Measurements from ENCODE around the gene KLRG1. TPM values are rescaled to one million over a fixed set of nuclear protein-coding genes. Genes with fewer than 3 reads are reported as not detected.

The KLRG1 gene
- total and polyA plus RNA-seq, 4 donors: 4.5 to 9.4 (median 6.0) TPM

- peaks cover 16% of the 10 kb centered on the region for H3K9me3 ChIP-seq (ENCODE audit: control insufficient read depth, insufficient read depth, low read length)
- H3K4me1 ChIP-seq (ENCODE audit: control insufficient read depth, insufficient read depth, low read length): no peaks in the 10 kb centered on the region
- DNase-seq (ENCODE audit: low read depth in 4 of 6, low spot score in 6 of 6): no peak
- H3K4me3 ChIP-seq (ENCODE audit: low read depth, low read length): no peak overlapping the region
- H3K36me3 ChIP-seq (ENCODE audit: control insufficient read depth, insufficient read depth, low read length): no peaks in the 10 kb centered on the region
- H3K27me3 ChIP-seq (ENCODE audit: control insufficient read depth, insufficient read depth, low read length): no peaks in the 10 kb centered on the region
- no peak overlapping the region for H3K27ac ChIP-seq (ENCODE audit: low read depth, low read length)
- WGBS (ENCODE audit: insufficient coverage): no CpG with 5 or more reads among the region's 1 CpG
Observed at GRCh38 chr12:8970432-8970831, 18.9 kb upstream of the KLRG1 start.

GRCh38 chr12:8980137-8980536, 9.2 kb upstream of the KLRG1 start:
- DNase-seq (ENCODE audit: low read depth in 4 of 6, low spot score in 6 of 6): no peak
- H3K9me3 ChIP-seq (ENCODE audit: control insufficient read depth, insufficient read depth, low read length): peaks cover 4% of the 10 kb centered on the region
- H3K36me3 ChIP-seq (ENCODE audit: control insufficient read depth, insufficient read depth, low read length): no peaks in the 10 kb centered on the region
- no peak overlapping the region for H3K27ac ChIP-seq (ENCODE audit: low read depth, low read length)
- H3K4me1 ChIP-seq (ENCODE audit: control insufficient read depth, insufficient read depth, low read length): no peaks in the 10 kb centered on the region
- 73% methylated on average over 1 of the region's 3 CpGs for WGBS (ENCODE audit: insufficient coverage)
- no peaks in the 10 kb centered on the region for H3K27me3 ChIP-seq (ENCODE audit: control insufficient read depth, insufficient read depth, low read length)
- no peak overlapping the region for H3K4me3 ChIP-seq (ENCODE audit: low read depth, low read length)

GRCh38 chr12:8985213-8985754, 4.1 kb upstream of the KLRG1 start:
- H3K36me3 ChIP-seq (ENCODE audit: control insufficient read depth, insufficient read depth, low read length): no peaks in the 10 kb centered on the region
- H3K4me3 ChIP-seq (ENCODE audit: low read depth, low read length): no peak overlapping the region
- no peak for DNase-seq (ENCODE audit: low read depth in 4 of 6, low spot score in 6 of 6)
- no peak overlapping the region for H3K27ac ChIP-seq (ENCODE audit: low read depth, low read length)
- H3K4me1 ChIP-seq (ENCODE audit: control insufficient read depth, insufficient read depth, low read length): no peaks in the 10 kb centered on the region
- H3K27me3 ChIP-seq (ENCODE audit: control insufficient read depth, insufficient read depth, low read length): no peaks in the 10 kb centered on the region
- WGBS (ENCODE audit: insufficient coverage): no CpG with 5 or more reads among the region's 1 CpG
- peaks cover 2% of the 10 kb centered on the region for H3K9me3 ChIP-seq (ENCODE audit: control insufficient read depth, insufficient read depth, low read length)

- H3K36me3 ChIP-seq (ENCODE audit: control insufficient read depth, insufficient read depth, low read length): no peaks in the 10 kb centered on the region
- H3K4me1 ChIP-seq (ENCODE audit: control insufficient read depth, insufficient read depth, low read length): no peaks in the 10 kb centered on the region
- H3K27ac ChIP-seq (ENCODE audit: low read depth, low read length): no peak overlapping the region
- no peak for DNase-seq (ENCODE audit: low read depth in 4 of 6, low spot score in 6 of 6)
- H3K4me3 ChIP-seq (ENCODE audit: low read depth, low read length): no peak overlapping the region
- H3K9me3 ChIP-seq (ENCODE audit: control insufficient read depth, insufficient read depth, low read length): peaks cover 2% of the 10 kb centered on the region
- H3K27me3 ChIP-seq (ENCODE audit: control insufficient read depth, insufficient read depth, low read length): no peaks in the 10 kb centered on the region
Observed at GRCh38 chr12:8987163-8987562, 2.2 kb upstream of the KLRG1 start.

GRCh38 chr12:8987685-8988084, 1.7 kb upstream of the KLRG1 start:
- no peak overlapping the region for H3K27ac ChIP-seq (ENCODE audit: low read depth, low read length)
- H3K36me3 ChIP-seq (ENCODE audit: control insufficient read depth, insufficient read depth, low read length): no peaks in the 10 kb centered on the region
- H3K4me3 ChIP-seq (ENCODE audit: low read depth, low read length): no peak overlapping the region
- H3K9me3 ChIP-seq (ENCODE audit: control insufficient read depth, insufficient read depth, low read length): peaks cover 2% of the 10 kb centered on the region
- no CpG with 5 or more reads among the region's 1 CpG for WGBS (ENCODE audit: insufficient coverage)
- DNase-seq (ENCODE audit: low read depth in 4 of 6, low spot score in 6 of 6): no peak
- no peaks in the 10 kb centered on the region for H3K4me1 ChIP-seq (ENCODE audit: control insufficient read depth, insufficient read depth, low read length)
- no peaks in the 10 kb centered on the region for H3K27me3 ChIP-seq (ENCODE audit: control insufficient read depth, insufficient read depth, low read length)

GRCh38 chr12:8991371-8992345, 2.3 kb downstream of the KLRG1 start:
- H3K9me3 ChIP-seq (ENCODE audit: control insufficient read depth, insufficient read depth, low read length): no peaks in the 10 kb centered on the region
- no peaks in the 10 kb centered on the region for H3K36me3 ChIP-seq (ENCODE audit: control insufficient read depth, insufficient read depth, low read length)
- WGBS (ENCODE audit: insufficient coverage): 86% methylated on average over 1 of the region's 6 CpGs
- H3K27ac ChIP-seq (ENCODE audit: low read depth, low read length): no peak overlapping the region
- H3K4me3 ChIP-seq (ENCODE audit: low read depth, low read length): no peak overlapping the region
- no peaks in the 10 kb centered on the region for H3K27me3 ChIP-seq (ENCODE audit: control insufficient read depth, insufficient read depth, low read length)
- no peak for DNase-seq (ENCODE audit: low read depth in 4 of 6, low spot score in 6 of 6)
- H3K4me1 ChIP-seq (ENCODE audit: control insufficient read depth, insufficient read depth, low read length): no peaks in the 10 kb centered on the region

- DNase-seq (ENCODE audit: low read depth in 4 of 6, low spot score in 6 of 6): no peak
- no peaks in the 10 kb centered on the region for H3K36me3 ChIP-seq (ENCODE audit: control insufficient read depth, insufficient read depth, low read length)
- H3K27ac ChIP-seq (ENCODE audit: low read depth, low read length): no peak overlapping the region
- no peaks in the 10 kb centered on the region for H3K9me3 ChIP-seq (ENCODE audit: control insufficient read depth, insufficient read depth, low read length)
- H3K4me3 ChIP-seq (ENCODE audit: low read depth, low read length): no peak overlapping the region
- H3K27me3 ChIP-seq (ENCODE audit: control insufficient read depth, insufficient read depth, low read length): no peaks in the 10 kb centered on the region
- 83% methylated on average over 1 of the region's 3 CpGs for WGBS (ENCODE audit: insufficient coverage)
- no peaks in the 10 kb centered on the region for H3K4me1 ChIP-seq (ENCODE audit: control insufficient read depth, insufficient read depth, low read length)
Observed at GRCh38 chr12:8993827-8994226, 4.5 kb downstream of the KLRG1 start.

GRCh38 chr12:8995021-8995775, 5.9 kb downstream of the KLRG1 start:
- WGBS (ENCODE audit: insufficient coverage): 100% methylated on average over 1 of the region's 4 CpGs
- no peak for DNase-seq (ENCODE audit: low read depth in 4 of 6, low spot score in 6 of 6)
- no peak overlapping the region for H3K4me3 ChIP-seq (ENCODE audit: low read depth, low read length)
- H3K36me3 ChIP-seq (ENCODE audit: control insufficient read depth, insufficient read depth, low read length): no peaks in the 10 kb centered on the region
- H3K27me3 ChIP-seq (ENCODE audit: control insufficient read depth, insufficient read depth, low read length): no peaks in the 10 kb centered on the region
- no peaks in the 10 kb centered on the region for H3K9me3 ChIP-seq (ENCODE audit: control insufficient read depth, insufficient read depth, low read length)
- H3K27ac ChIP-seq (ENCODE audit: low read depth, low read length): no peak overlapping the region
- H3K4me1 ChIP-seq (ENCODE audit: control insufficient read depth, insufficient read depth, low read length): no peaks in the 10 kb centered on the region

- DNase-seq (ENCODE audit: low read depth in 4 of 6, low spot score in 6 of 6): no peak
- H3K4me3 ChIP-seq (ENCODE audit: low read depth, low read length): no peak overlapping the region
- H3K36me3 ChIP-seq (ENCODE audit: control insufficient read depth, insufficient read depth, low read length): no peaks in the 10 kb centered on the region
- no peaks in the 10 kb centered on the region for H3K4me1 ChIP-seq (ENCODE audit: control insufficient read depth, insufficient read depth, low read length)
- no peak overlapping the region for H3K27ac ChIP-seq (ENCODE audit: low read depth, low read length)
- WGBS (ENCODE audit: insufficient coverage): 48% methylated on average over 2 of the region's 5 CpGs
- no peaks in the 10 kb centered on the region for H3K9me3 ChIP-seq (ENCODE audit: control insufficient read depth, insufficient read depth, low read length)
- no peaks in the 10 kb centered on the region for H3K27me3 ChIP-seq (ENCODE audit: control insufficient read depth, insufficient read depth, low read length)
Observed at GRCh38 chr12:8996682-8997405, 7.5 kb downstream of the KLRG1 start.
